A673 (cell line): Measurements from ENCODE around the gene B4GALT3.

Experiments
- CTCF ChIP-seq: fragments of 300-800, 200-600 bp; sonication (generic); conservative IDR thresholded peaks from 2 replicates; pipeline ENCODE4 v1.5.1; 2017; ENCODE audit warnings: low read depth, mild to moderate bottlenecking, antibody characterized with exemption, low read length, moderate library complexity, mixed read lengths
- EZH2 ChIP-seq: fragments of 200-600 bp; sonication (generic); IDR thresholded peaks from 2 replicates; pipeline ENCODE4 v1.6.1; 2017; ENCODE audit warnings: borderline replicate concordance, low read depth, mild to moderate bottlenecking, mixed read lengths, antibody characterized with exemption, low read length; ENCODE audit not compliant: poor library complexity, severe bottlenecking

GRCh38 chr1:161122967-161123366 lies 54.3 kb downstream of the B4GALT3 start:
- TF ChIP-seq CTCF: no peak
- TF ChIP-seq EZH2: no peak
